HEK293T (cell line): ENCODE results near the gene UBA1.

Experiments
- CTCF ChIA-PET: fragments of 350-600 bp; formaldehyde crosslinking; extraction: SDS; loops from one replicate; lab custom pipeline; 2021; ENCODE audit warnings: antibody characterized with exemption, inconsistent platforms; lab: Yijun Ruan, JAX
- POLR2A ChIA-PET: fragments of 350-600 bp; formaldehyde crosslinking; extraction: SDS; loops from one replicate; lab custom pipeline; 2020; ENCODE audit warnings: antibody characterized with exemption, inconsistent platforms; lab: Yijun Ruan, JAX
- DNase-seq: peaks from one replicate; pipeline ENCODE4 v3.0.0; 2012; ENCODE audit warnings: mixed read lengths; ENCODE audit errors: extremely low spot score
- ARNT ChIP-seq: fragments of 450-650 bp; IDR thresholded peaks from 2 replicates; pipeline ENCODE4 v1.6.1; 2017; ENCODE audit warnings: mild to moderate bottlenecking
- BHLHE40 ChIP-seq: fragments of 450-650 bp; IDR thresholded peaks from 2 replicates; pipeline ENCODE4 v1.6.1; 2016; ENCODE audit warnings: mild to moderate bottlenecking, moderate library complexity, borderline replicate concordance
- CTBP1 ChIP-seq: fragments of 450-650 bp; IDR thresholded peaks from 2 replicates; pipeline ENCODE4 v1.6.1; 2016; ENCODE audit warnings: borderline replicate concordance
- ELF4 ChIP-seq: fragments of 450-650 bp; IDR thresholded peaks from 2 replicates; pipeline ENCODE4 v1.6.1; 2017; ENCODE audit warnings: antibody characterized with exemption
- FOXA1 ChIP-seq: fragments of 450-650 bp; IDR thresholded peaks from 2 replicates; pipeline ENCODE4 v1.6.1; 2016; ENCODE audit warnings: mild to moderate bottlenecking
- FOXK2 ChIP-seq: fragments of 450-650 bp; IDR thresholded peaks from 2 replicates; pipeline ENCODE4 v1.6.1; 2016; ENCODE audit warnings: mild to moderate bottlenecking
- FOXM1 ChIP-seq: fragments of 450-650 bp; IDR thresholded peaks from 2 replicates; pipeline ENCODE4 v1.6.1; 2017; ENCODE audit warnings: mild to moderate bottlenecking, borderline replicate concordance
- HDGF ChIP-seq: fragments of 450-650 bp; IDR thresholded peaks from 2 replicates; pipeline ENCODE4 v1.6.1; 2017; ENCODE audit warnings: antibody characterized with exemption, borderline replicate concordance
- L3MBTL2 ChIP-seq: fragments of 450-650 bp; conservative IDR thresholded peaks from 2 replicates; pipeline ENCODE4 v1.6.1; 2016; ENCODE audit warnings: mild to moderate bottlenecking
- LEF1 ChIP-seq: fragments of 450-650 bp; IDR thresholded peaks from 2 replicates; pipeline ENCODE4 v1.6.1; 2017; ENCODE audit warnings: mild to moderate bottlenecking, borderline replicate concordance
- NFRKB ChIP-seq: fragments of 450-650 bp; IDR thresholded peaks from 2 replicates; pipeline ENCODE4 v1.6.1; 2016; ENCODE audit warnings: mild to moderate bottlenecking, moderate library complexity
- PKNOX1 ChIP-seq: fragments of 450-650 bp; IDR thresholded peaks from 2 replicates; pipeline ENCODE4 v1.6.1; 2016
- SP1 ChIP-seq: fragments of 450-650 bp; IDR thresholded peaks from 2 replicates; pipeline ENCODE4 v1.6.1; 2017
- SUZ12 ChIP-seq: fragments of 450-650 bp; IDR thresholded peaks from 2 replicates; pipeline ENCODE4 v1.6.1; 2016; ENCODE audit warnings: mild to moderate bottlenecking
- TARDBP ChIP-seq: fragments of 450-650 bp; IDR thresholded peaks from 2 replicates; pipeline ENCODE4 v1.6.1; 2016
- ZNF384 ChIP-seq: fragments of 450-650 bp; IDR thresholded peaks from 2 replicates; pipeline ENCODE4 v1.6.1; 2016

The UBA1 gene

GRCh38 chrX:47217121-47217851, 23.7 kb downstream of the UBA1 start:
- peak; percentile 32 for DNase-seq
- CTCF ChIA-PET: interaction anchor here (0.6 to 1.0 kb wide), 5 partner anchors 95 to 306 kb away, joined by 3 to 5 read pairs (median 3); no protein-coding TSS in a partner anchor

GRCh38 chrX:47217852-47218279, 24.2 kb downstream of the UBA1 start:
- DNase-seq: peak; percentile 93
- peak; percentile 98 for TF ChIP-seq PKNOX1
- no peak for TF ChIP-seq BHLHE40
- ChIA-PET CTCF (interaction anchor here (0.7 to 1.0 kb wide), 4 partner anchors 95 to 305 kb away, joined by 3 to 5 read pairs (median 4); no protein-coding TSS in a partner anchor), POLR2A (interaction anchor here (0.6 to 1.7 kb wide), 12 partner anchors 10 to 167 kb away, joined by 3 to 21 read pairs (median 4); partner anchors contain the start of genes NDUFB11, RBM10 and USP11)

More at GRCh38 chrX:47217121-47217851, 23.7 kb downstream of the UBA1 start:
- no peak for TF ChIP-seq ZNF384
- peak; percentile 18; the same call in 1 of the 2 replicates for TF ChIP-seq ELF4
- POLR2A ChIA-PET: interaction anchor here (0.6 to 1.7 kb wide), 12 partner anchors 11 to 167 kb away, joined by 3 to 21 read pairs (median 4); partner anchors contain the start of genes NDUFB11, RBM10 and USP11

- CTCF ChIA-PET: interaction anchor here (0.7 to 1.0 kb wide), 5 partner anchors 94 to 306 kb away, joined by 3 to 5 read pairs (median 3); no protein-coding TSS in a partner anchor
Measured at GRCh38 chrX:47218280-47218919, 24.8 kb downstream of the UBA1 start, which contains the start of gene CDK16. Gene CDK16 (plus strand): TSS chrX:47218681. CDS start chrX:47223558, 4,877 bp downstream.

GRCh38 chrX:47218920-47219815, 25.5 kb downstream of the UBA1 start:
- no peak for TF ChIP-seq BHLHE40
- TF ChIP-seq LEF1: peak; percentile 68; the same call in 1 of the 2 replicates
- TF ChIP-seq SUZ12: no peak
- TF ChIP-seq ELF4: no peak
- ChIA-PET POLR2A (interaction anchor here (0.6 to 3.6 kb wide), 5 partner anchors 9 to 151 kb away, joined by 3 to 19 read pairs (median 3); partner anchors contain the start of gene USP11), CTCF (interaction anchor here (1.0 kb wide), 1 partner anchor 305 kb away, joined by 3 read pairs; no protein-coding TSS in a partner anchor)
- DNase-seq: peak; percentile 49

More at GRCh38 chrX:47218280-47218919, 24.8 kb downstream of the UBA1 start, which contains the start of gene CDK16:
- POLR2A ChIA-PET: interaction anchor here (0.7 to 3.6 kb wide), 11 partner anchors 10 to 166 kb away, joined by 3 to 21 read pairs (median 5); partner anchors contain the start of gene USP11
- peak; percentile 87 for DNase-seq
- peak; percentile 96 for TF ChIP-seq BHLHE40
- peak; percentile 87 for TF ChIP-seq FOXM1
- TF ChIP-seq LEF1: no peak
- TF ChIP-seq L3MBTL2: peak; percentile 13; the same call in 1 of the 2 replicates
- TF ChIP-seq ARNT: 0 out of 2 replicates have a peak, but pooled peaks have one; percentile 42
- peak; percentile 65; the same call in 1 of the 2 replicates for TF ChIP-seq PKNOX1

GRCh38 chrX:47221756-47222155, 28.1 kb downstream of the UBA1 start:
- TF ChIP-seq BHLHE40 (no peak), NFRKB (no peak), ZNF384 (no peak), LEF1 (no peak), ELF4 (no peak), FOXA1 (no peak), ARNT (no peak), FOXM1 (no peak), HDGF (no peak), FOXK2 (no peak)
- CTCF ChIA-PET: no interaction called here
- no peak for DNase-seq
- POLR2A ChIA-PET: interaction anchor here (3.6 kb wide), 1 partner anchor 11 kb away, joined by 19 read pairs; the partner anchor contains the start of gene USP11

GRCh38 chrX:47222751-47223350, 29.2 kb downstream of the UBA1 start:
- DNase-seq: no peak
- TF ChIP-seq LEF1 (no peak), ZNF384 (no peak), CTBP1 (no peak), BHLHE40 (no peak), ELF4 (no peak), SP1 (no peak), SUZ12 (no peak), ARNT (no peak), HDGF (no peak), FOXK2 (no peak), FOXA1 (no peak), TARDBP (no peak), FOXM1 (no peak), L3MBTL2 (no peak)

More at GRCh38 chrX:47222751-47223350, 29.2 kb downstream of the UBA1 start:
- ChIA-PET CTCF (no interaction called here), POLR2A (no interaction called here)
